A673 (cell line): ENCODE data around the gene UGT1A9. TPM values are rescaled to one million over a fixed set of nuclear protein-coding genes. Genes with fewer than 3 reads are reported as not detected.

Source experiments
- BruUV-seq: library from RNA; stranded (reverse); fragments of 400-500 nt; replicated peaks from 2 replicates; lab custom pipeline; 2021; lab: Mats Ljungman, UMichigan
- CTCF ChIA-PET: fragments of 300-600 bp; sonication (Branson Sonifier 250); formaldehyde crosslinking; loops from one replicate; lab custom pipeline; 2022; ENCODE audit warnings: antibody characterized with exemption; lab: Charles Lee
- POLR2A ChIA-PET: fragments of 300-600 bp; sonication (Branson Sonifier 250); formaldehyde crosslinking; loops from one replicate; lab custom pipeline; 2022; ENCODE audit warnings: antibody characterized with exemption; ENCODE audit not compliant: low non-redundant PET; lab: Charles Lee
- DNase-seq: peaks from one replicate; pipeline ENCODE4 v3.0.0-alpha.2; 2015; ENCODE audit warnings: low spot score
- H3K27ac ChIP-seq: fragments of 200-600 bp; sonication (generic); 2 replicates; pipeline ENCODE4 v1.5.1; 2016; ENCODE audit warnings: mixed run types, low read depth, mild to moderate bottlenecking, mixed read lengths, antibody characterized with exemption, low read length; ENCODE audit not compliant: poor library complexity, severe bottlenecking
- H3K27me3 ChIP-seq: fragments of 200-600 bp; sonication (generic); replicated peaks from 2 replicates; pipeline ENCODE4 v1.6.1; 2017; ENCODE audit warnings: mixed run types, low read depth, mild to moderate bottlenecking, mixed read lengths, antibody characterized with exemption, low read length; ENCODE audit not compliant: insufficient read depth, poor library complexity
- H3K36me3 ChIP-seq: fragments of 200-600 bp; sonication (generic); 2 replicates; pipeline ENCODE4 v1.6.1; 2016; ENCODE audit warnings: mixed run types, mild to moderate bottlenecking, mixed read lengths, antibody characterized with exemption, low read length; ENCODE audit not compliant: insufficient read depth, poor library complexity, severe bottlenecking
- H3K4me1 ChIP-seq: fragments of 200-600 bp; sonication (generic); 2 replicates; pipeline ENCODE4 v1.6.1; 2017; ENCODE audit warnings: mixed run types, mild to moderate bottlenecking, mixed read lengths, antibody characterized with exemption, low read length; ENCODE audit not compliant: insufficient read depth, poor library complexity, severe bottlenecking
- H3K4me3 ChIP-seq: fragments of 200-600 bp; sonication (generic); 2 replicates; pipeline ENCODE4 v1.5.1; 2016; ENCODE audit warnings: low read depth, mixed run types, mild to moderate bottlenecking, mixed read lengths, low read length; ENCODE audit not compliant: poor library complexity, severe bottlenecking
- H3K9me3 ChIP-seq: fragments of 200-600 bp; sonication (generic); 2 replicates; pipeline ENCODE4 v1.6.1; 2016; ENCODE audit warnings: mixed run types, low read depth, mild to moderate bottlenecking, mixed read lengths, antibody characterized with exemption, low read length; ENCODE audit not compliant: poor library complexity, severe bottlenecking
- EZH2 ChIP-seq: fragments of 200-600 bp; sonication (generic); IDR thresholded peaks from 2 replicates; pipeline ENCODE4 v1.6.1; 2017; ENCODE audit warnings: borderline replicate concordance, low read depth, mild to moderate bottlenecking, mixed read lengths, antibody characterized with exemption, low read length; ENCODE audit not compliant: poor library complexity, severe bottlenecking
- intact Hi-C: fragments of 100-400 bp; cut with micrococcal nuclease; formaldehyde crosslinking; loops from one replicate; pipeline ENCODE4 v1.10.0; 2022; ENCODE audit not compliant: unreplicated experiment
- total RNA-seq: library from RNA; stranded (reverse); gene quantifications from 2 replicates; pipeline ENCODE4 v1.2.3, GENCODE V29; 2021
- TF ChIP-seq, protein P1 (sequence below): fragments of 300-800, 200-600 bp; sonication (generic); conservative IDR thresholded peaks from 2 replicates; pipeline ENCODE4 v1.5.1; 2017; ENCODE audit warnings: low read depth, mild to moderate bottlenecking, antibody characterized with exemption, low read length, moderate library complexity, mixed read lengths

The UGT1A9 gene
- total RNA-seq, 1 experiment from 2014 or later = not detected

DNA sequence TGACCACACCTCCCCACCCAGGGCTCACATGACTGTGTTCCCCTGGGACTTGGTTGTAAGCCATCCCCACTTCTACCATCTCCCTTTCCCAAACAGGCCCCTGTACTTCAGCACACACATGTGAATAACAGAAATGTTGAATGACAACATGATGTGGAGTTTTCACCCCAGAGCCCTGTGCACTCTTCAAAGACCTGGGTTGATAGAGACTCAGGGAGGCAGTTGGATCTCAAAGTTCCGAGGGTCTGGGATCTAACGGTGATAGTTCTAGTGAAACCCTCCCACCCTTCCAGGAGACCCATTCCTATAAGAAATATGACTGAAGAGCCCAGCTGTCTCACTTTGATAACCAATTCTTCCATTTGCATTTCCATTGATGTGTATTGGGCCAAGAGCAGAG, 106.3 kb downstream of the UGT1A9 start, which contains the start of gene MROH2A:
Gene MROH2A (plus strand): TSS at position 301 of the 400 bp plus-strand sequence. CDS start 1,029 bp downstream, outside the sequence.
- Histone ChIP-seq H3K9me3 (no peaks in the 10 kb centered on the region), H3K36me3 (no peaks in the 10 kb centered on the region), H3K27ac (no peak within 1 kb of the TSS), H3K4me3 (no peak within 1 kb of the TSS), H3K27me3 (no peaks in the 10 kb centered on the region), H3K4me1 (no peaks in the 10 kb centered on the region)
- TF ChIP-seq EZH2 = no peak
- TF ChIP-seq, protein P1, sequence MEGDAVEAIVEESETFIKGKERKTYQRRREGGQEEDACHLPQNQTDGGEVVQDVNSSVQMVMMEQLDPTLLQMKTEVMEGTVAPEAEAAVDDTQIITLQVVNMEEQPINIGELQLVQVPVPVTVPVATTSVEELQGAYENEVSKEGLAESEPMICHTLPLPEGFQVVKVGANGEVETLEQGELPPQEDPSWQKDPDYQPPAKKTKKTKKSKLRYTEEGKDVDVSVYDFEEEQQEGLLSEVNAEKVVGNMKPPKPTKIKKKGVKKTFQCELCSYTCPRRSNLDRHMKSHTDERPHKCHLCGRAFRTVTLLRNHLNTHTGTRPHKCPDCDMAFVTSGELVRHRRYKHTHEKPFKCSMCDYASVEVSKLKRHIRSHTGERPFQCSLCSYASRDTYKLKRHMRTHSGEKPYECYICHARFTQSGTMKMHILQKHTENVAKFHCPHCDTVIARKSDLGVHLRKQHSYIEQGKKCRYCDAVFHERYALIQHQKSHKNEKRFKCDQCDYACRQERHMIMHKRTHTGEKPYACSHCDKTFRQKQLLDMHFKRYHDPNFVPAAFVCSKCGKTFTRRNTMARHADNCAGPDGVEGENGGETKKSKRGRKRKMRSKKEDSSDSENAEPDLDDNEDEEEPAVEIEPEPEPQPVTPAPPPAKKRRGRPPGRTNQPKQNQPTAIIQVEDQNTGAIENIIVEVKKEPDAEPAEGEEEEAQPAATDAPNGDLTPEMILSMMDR = no peak
- ChIA-PET POLR2A (no interaction called here), CTCF (no interaction called here)
- no peak for DNase-seq
- intact Hi-C loops = no loop called here
- BruUV-seq = no TSS peak

DNA sequence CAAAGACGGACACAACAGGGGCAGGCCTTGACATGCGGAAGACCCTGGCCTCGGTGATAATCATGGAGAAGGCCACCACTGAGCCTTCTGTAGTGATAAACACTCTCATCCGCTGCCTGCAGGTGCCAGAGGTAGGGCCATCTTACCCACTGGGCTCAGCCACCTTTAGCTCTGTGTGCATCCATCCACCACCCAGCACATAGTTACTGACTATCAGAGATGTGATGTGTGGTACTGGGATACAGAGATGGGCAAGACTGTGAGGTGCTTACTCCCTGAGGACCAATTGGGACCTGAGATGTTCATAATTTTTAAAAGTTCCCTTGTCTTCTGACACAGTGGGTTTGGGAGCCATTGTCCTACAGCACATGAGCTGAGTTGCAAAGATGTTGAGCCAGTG, 108.0 kb downstream of the UGT1A9 start:
- Histone ChIP-seq H3K36me3 (no peaks in the 10 kb centered on the region), H3K9me3 (no peaks in the 10 kb centered on the region), H3K27me3 (no peaks in the 10 kb centered on the region), H3K4me3 (no peak overlapping the region), H3K4me1 (no peaks in the 10 kb centered on the region), H3K27ac (no peak overlapping the region)
- TF ChIP-seq EZH2 = no peak
- TF ChIP-seq, protein P1 = no peak
- BruUV-seq = no TSS peak
- intact Hi-C loops = no loop called here
- DNase-seq = no peak
- ChIA-PET POLR2A (no interaction called here), CTCF (no interaction called here)

- CTCF ChIA-PET = no interaction called here
- Histone ChIP-seq H3K4me1 (no peaks in the 10 kb centered on the region), H3K27ac (no peak overlapping the region), H3K36me3 (no peaks in the 10 kb centered on the region), H3K4me3 (no peak overlapping the region), H3K9me3 (no peaks in the 10 kb centered on the region), H3K27me3 (no peaks in the 10 kb centered on the region)
- intact Hi-C loops = no loop called here
- POLR2A ChIA-PET = no interaction called here
- TF ChIP-seq EZH2 = no peak
- TF ChIP-seq, protein P1 = no peak
- no TSS peak for BruUV-seq
- no peak for DNase-seq
Measured at GRCh38 chr2:233780771-233781170, 109.1 kb downstream of the UGT1A9 start.
